KG1 (cell line): ENCODE measurements around the gene AAK1.
"Not testable (repeated sequence)": the region's sequence is repeated elsewhere in the genome, so short reads cannot be mapped to it uniquely, and the experiment has no call there.

Source experiments
- DNase-seq: peaks from one replicate; lab custom pipeline; 2025; lab: John Stamatoyannopoulos, UW

The AAK1 gene

GRCh38 chr2:69571189-69571588, 72.3 kb downstream of the AAK1 start:
- no peak for DNase-seq

- no peak for DNase-seq
Measured at GRCh38 chr2:69570474-69570873, 73.1 kb downstream of the AAK1 start.

- DNase-seq = no peak
Measured at GRCh38 chr2:69567909-69568300, 75.6 kb downstream of the AAK1 start.

GRCh38 chr2:69567157-69567908, 76.2 kb downstream of the AAK1 start:
- DNase-seq = no peak

GRCh38 chr2:69566669-69567068, 76.9 kb downstream of the AAK1 start:
- no peak for DNase-seq

- no peak for DNase-seq
Measured at GRCh38 chr2:69565431-69565839, 78.1 kb downstream of the AAK1 start.

GRCh38 chr2:69564604-69565003, 78.9 kb downstream of the AAK1 start:
- no peak for DNase-seq

GRCh38 chr2:69563021-69563420, 80.5 kb downstream of the AAK1 start:
- DNase-seq = no peak

- DNase-seq = no peak
Measured at GRCh38 chr2:69561101-69561500, 82.4 kb downstream of the AAK1 start.

- DNase-seq = no peak
Measured at GRCh38 chr2:69560147-69560482, 83.4 kb downstream of the AAK1 start.

GRCh38 chr2:69559442-69560146, 83.9 kb downstream of the AAK1 start:
- DNase-seq = no peak

- DNase-seq = no peak
Measured at GRCh38 chr2:69556008-69556407, 87.5 kb downstream of the AAK1 start.

GRCh38 chr2:69554981-69555380, 88.6 kb downstream of the AAK1 start:
- no peak for DNase-seq

GRCh38 chr2:69554568-69554967, 89.0 kb downstream of the AAK1 start:
- no peak for DNase-seq

- no peak for DNase-seq
Measured at GRCh38 chr2:69553991-69554390, 89.5 kb downstream of the AAK1 start.

- DNase-seq = not testable (repeated sequence)
Measured at GRCh38 chr2:69550511-69550910, 93.0 kb downstream of the AAK1 start.

GRCh38 chr2:69549421-69549820, 94.1 kb downstream of the AAK1 start:
- no peak for DNase-seq

- DNase-seq = no peak
Measured at GRCh38 chr2:69547984-69548715, 95.4 kb downstream of the AAK1 start.

- no peak for DNase-seq
Measured at GRCh38 chr2:69546646-69547045, 96.9 kb downstream of the AAK1 start.

GRCh38 chr2:69545477-69545932, 98.0 kb downstream of the AAK1 start:
- no peak for DNase-seq

GRCh38 chr2:69544951-69545350, 98.6 kb downstream of the AAK1 start:
- DNase-seq = no peak

- no peak for DNase-seq
Measured at GRCh38 chr2:69539549-69539908, 104.0 kb downstream of the AAK1 start.
